K562 (cell line): Measurements from ENCODE around the gene FAM111B. TPM values are rescaled to one million over a fixed set of nuclear protein-coding genes. Genes with fewer than 3 reads are reported as not detected.

ENCODE experiments used
- ATAC-seq: fragments of 200-7000 bp; cut with Tn5 transposase; 3 replicates; pipeline ENCODE4 v1.9.1; 2020; ENCODE audit warnings: moderate library complexity
- BruUV-seq: library from RNA; stranded (reverse); fragments of 400-500 nt; replicated peaks from 2 replicates; lab custom pipeline; 2021; lab: Mats Ljungman, UMichigan
- CTCF ChIA-PET: fragments of 300-600 bp; formaldehyde crosslinking; extraction: SDS; loops from one replicate; lab custom pipeline; 2021; ENCODE audit warnings: low intra/inter-chr PET ratio; lab: Yijun Ruan, JAX
- POLR2A ChIA-PET: fragments of 300-600, 350-650 bp; sonication (Branson Sonifier 250); formaldehyde crosslinking; extraction: SDS; loops from one replicate; lab custom pipeline; 2021; ENCODE audit warnings: antibody characterized with exemption, inconsistent platforms; lab: Yijun Ruan, JAX
- DNase-seq, 4 experiments: peaks; one replicate each; pipeline versions ENCODE4 v3.0.0 to v3.0.0-alpha.2; 2011 to 2018; ENCODE audit warnings: low spot score in 3 of 4, mixed read lengths in 3 of 4; ENCODE audit errors: extremely low read depth in 1 of 4
- FAIRE-seq: peaks from 2 replicates; lab custom pipeline; 2011; peaks lifted over from hg19 to GRCh38; lab: Jason Lieb, UNC
- H2AFZ ChIP-seq: 2 replicates; pipeline ENCODE4 v1.6.0; 2011; ENCODE audit warnings: low read depth, low read length, control low read depth, inconsistent platforms
- H3K27ac ChIP-seq: fragments of 200-600 bp; 3 replicates; pipeline ENCODE4 v1.8.0; 2011; ENCODE audit warnings: low read depth, mild to moderate bottlenecking, control low read depth, inconsistent platforms, low read length, moderate library complexity, mixed read lengths; ENCODE audit errors: extremely low read depth
- H3K27me3 ChIP-seq, 2 experiments: fragments of 300-600 bp in 1 of 2; 2 replicates in 1 of 2; 3 replicates in 1 of 2; pipeline versions ENCODE4 v1.6.0 to v1.8.0; 2011; ENCODE audit warnings: inconsistent platforms in 2 of 2, low read length in 2 of 2, mild to moderate bottlenecking in 1 of 2, mixed read lengths in 1 of 2, moderate library complexity in 1 of 2; ENCODE audit not compliant: control insufficient read depth in 2 of 2, insufficient read depth in 2 of 2
- H3K36me3 ChIP-seq: fragments of 300-600 bp; 3 replicates; pipeline ENCODE4 v1.8.0; 2011; ENCODE audit warnings: mild to moderate bottlenecking, low read length, inconsistent platforms; ENCODE audit not compliant: control insufficient read depth, insufficient read depth
- H3K4me1 ChIP-seq, 2 experiments: fragments of 200-600 bp in 1 of 2; replicated peaks in 1 of 2; 2 replicates in 1 of 2; 3 replicates in 1 of 2; pipeline versions ENCODE4 v1.5.1 to v1.8.0; 2011; ENCODE audit warnings: inconsistent platforms in 2 of 2, low read length in 2 of 2, mild to moderate bottlenecking in 1 of 2, mixed read lengths in 1 of 2, moderate library complexity in 1 of 2; ENCODE audit not compliant: control insufficient read depth in 2 of 2, insufficient read depth in 2 of 2
- H3K4me2 ChIP-seq: 2 replicates; pipeline ENCODE4 v1.6.1; 2011; ENCODE audit warnings: low read length, control low read depth, inconsistent platforms, mixed read lengths; ENCODE audit not compliant: insufficient read depth
- H3K4me3 ChIP-seq: fragments of 200-600 bp; sonication (generic), shearing (Covaris generic); 2 replicates; pipeline ENCODE4 v1.5.1; 2016; ENCODE audit warnings: control low read depth, inconsistent platforms
- H3K79me2 ChIP-seq: fragments of 200-600 bp; 3 replicates; pipeline ENCODE4 v1.8.0; 2011; ENCODE audit warnings: low read length, inconsistent platforms; ENCODE audit not compliant: control insufficient read depth, insufficient read depth
- H3K9ac ChIP-seq, 2 experiments: 2 replicates each; pipeline versions ENCODE4 v1.6.0 to v1.6.1; 2011; ENCODE audit warnings: low read depth in 2 of 2, low read length in 2 of 2, control low read depth in 1 of 2, inconsistent platforms in 1 of 2, mild to moderate bottlenecking in 1 of 2, mixed read lengths in 1 of 2; ENCODE audit not compliant: insufficient read depth in 1 of 2
- H3K9me1 ChIP-seq: one replicate; pipeline ENCODE4 v1.6.0; 2011; ENCODE audit warnings: inconsistent platforms, mild to moderate bottlenecking, low read length, moderate library complexity; ENCODE audit not compliant: control insufficient read depth, insufficient read depth
- H3K9me3 ChIP-seq: replicated peaks from 2 replicates; pipeline ENCODE4 v1.5.1; 2011; ENCODE audit warnings: low read depth, low read length, inconsistent platforms; ENCODE audit not compliant: control insufficient read depth, insufficient read depth
- H4K20me1 ChIP-seq: replicated peaks from 2 replicates; pipeline ENCODE4 v1.6.1; 2011; ENCODE audit warnings: low read length, inconsistent platforms, mixed read lengths; ENCODE audit not compliant: control insufficient read depth, insufficient read depth
- BMI1 ChIP-seq: fragments of 150-350 bp; IDR thresholded peaks from 2 replicates; pipeline ENCODE4 v1.6.1; 2014; ENCODE audit warnings: low read length
- CCAR2 ChIP-seq: fragments of 200-400 bp; formaldehyde crosslinking; IDR thresholded peaks from 2 replicates; pipeline ENCODE4 v1.6.1; 2017; ENCODE audit warnings: mild to moderate bottlenecking, low read depth, low read length
- FOS ChIP-seq: IDR thresholded peaks from 3 replicates; pipeline ENCODE4 v1.6.1; 2011; ENCODE audit not compliant: insufficient read length; ENCODE audit errors: extremely low read depth
- FOXJ3 ChIP-seq: sonication (generic); formaldehyde crosslinking; IDR thresholded peaks from 2 replicates; pipeline ENCODE4 v1.4.0; 2020; ENCODE audit warnings: mild to moderate bottlenecking, missing genetic modification reagents
- HMGN3 ChIP-seq: IDR thresholded peaks from 2 replicates; pipeline ENCODE4 v1.6.1; 2011; ENCODE audit warnings: borderline replicate concordance, low read depth, mild to moderate bottlenecking, mixed read lengths, low read length; ENCODE audit not compliant: insufficient read length; ENCODE audit errors: extremely low read depth
- KLF16 ChIP-seq: IDR thresholded peaks from 2 replicates; pipeline ENCODE4 v1.6.1; 2016; ENCODE audit warnings: antibody characterized with exemption
- RCOR1 ChIP-seq, 2 experiments: IDR thresholded peaks; 2 replicates each; pipeline ENCODE4 v1.6.1; 2012; ENCODE audit warnings: low read depth in 2 of 2, low read length in 2 of 2, borderline replicate concordance in 1 of 2, improper control_type of control experiment in 1 of 2
- YY1 ChIP-seq, 3 experiments: IDR thresholded peaks; 2 replicates each; pipeline ENCODE4 v1.6.1; 2011; ENCODE audit warnings: low read length in 2 of 3, mild to moderate bottlenecking in 2 of 3, moderate library complexity in 2 of 3, borderline replicate concordance in 1 of 3, control low read depth in 1 of 3, low read depth in 1 of 3; ENCODE audit not compliant: insufficient read depth in 3 of 3, insufficient replicate concordance in 2 of 3, control insufficient read depth in 1 of 3, insufficient read length in 1 of 3; ENCODE audit errors: extremely low read depth in 1 of 3
- ZNF12 ChIP-seq: sonication (generic); formaldehyde crosslinking; IDR thresholded peaks from 2 replicates; pipeline ENCODE4 v1.4.0; 2020; ENCODE audit warnings: mild to moderate bottlenecking, missing genetic modification reagents
- ZNF239 ChIP-seq: fragments of 250-450 bp; sonication (Bioruptor Pico); IDR thresholded peaks from 2 replicates; pipeline ENCODE4 v1.4.0; 2020; ENCODE audit warnings: mild to moderate bottlenecking
- WGBS: fragments of 100-300 bp; shearing (Covaris generic); methylation state at CpG from one replicate; pipeline ENCODE4 v1.1.6; 2016; ENCODE audit warnings: low coverage, mixed read lengths; ENCODE audit not compliant: insufficient coverage; ENCODE audit errors: missing lambda C conversion rate; 5-methylcytosine and 5-hydroxymethylcytosine counted together
- in situ Hi-C: fragments of 300-500 bp; cut with MboI; formaldehyde crosslinking; loops from 4 replicates; pipeline ENCODE4 v1.15.0; 2018; ENCODE audit warnings: inconsistent platforms, mixed read lengths
- intact Hi-C: fragments of 100-400 bp; cut with micrococcal nuclease; formaldehyde crosslinking; loops from 2 replicates; pipeline ENCODE4 v1.14.2; 2022
- polyA plus RNA-seq, 8 experiments: library from polyadenylated mRNA; depleted of rRNA in 4 of 8; stranded (reverse) in 5 of 8; unstranded in 3 of 8; fragments of >200 nt; fragmentation: Nextera tagmentation in 2 of 8; fragmentation: Illumina TruSeq in 1 of 8; extraction: Ambion mirVana in 2 of 8; extraction: Trizol in 1 of 8; gene quantifications; 2 replicates each; pipeline versions ENCODE4 v1.2.1 to v1.2.3, GENCODE V29; 2011 to 2014; ENCODE audit warnings: inconsistent platforms in 1 of 8, missing spikeins in 1 of 8
- total RNA-seq, 7 experiments: library from RNA; depleted of rRNA in 6 of 7; stranded (reverse); fragments of >200 nt in 6 of 7; fragmentation: Illumina TruSeq in 2 of 7; extraction: Trizol in 2 of 7; gene quantifications; 2 replicates each; pipeline versions ENCODE4 v1.2.1 to v1.2.3, GENCODE V29; 2011 to 2021; ENCODE audit warnings: low replicate concordance in 1 of 7
- TF ChIP-seq, protein P1 (sequence below): sonication (generic); formaldehyde crosslinking; IDR thresholded peaks from 2 replicates; pipeline ENCODE4 v1.8.1; 2022; ENCODE audit warnings: missing genetic modification reagents
- TF ChIP-seq, protein P2 (sequence below): fragments of 200-800 bp; sonication (Bioruptor generic); IDR thresholded peaks from 2 replicates; pipeline ENCODE4 v1.6.1; 2017; ENCODE audit warnings: missing genetic modification characterization, missing compliant biosample characterization
- TF ChIP-seq, protein P3 (sequence below): sonication (generic); formaldehyde crosslinking; IDR thresholded peaks from 2 replicates; pipeline ENCODE4 v1.8.0; 2022; ENCODE audit warnings: missing genetic modification reagents, mild to moderate bottlenecking, borderline replicate concordance

Gene FAM111B
- total and polyA plus RNA-seq, 9 of the 15 experiments (the other 6 are each of a cell fraction or from before 2014, with no cell fraction given) = 0.01 to 0.33 (median 0.06) TPM; not detected in 5

DNA sequence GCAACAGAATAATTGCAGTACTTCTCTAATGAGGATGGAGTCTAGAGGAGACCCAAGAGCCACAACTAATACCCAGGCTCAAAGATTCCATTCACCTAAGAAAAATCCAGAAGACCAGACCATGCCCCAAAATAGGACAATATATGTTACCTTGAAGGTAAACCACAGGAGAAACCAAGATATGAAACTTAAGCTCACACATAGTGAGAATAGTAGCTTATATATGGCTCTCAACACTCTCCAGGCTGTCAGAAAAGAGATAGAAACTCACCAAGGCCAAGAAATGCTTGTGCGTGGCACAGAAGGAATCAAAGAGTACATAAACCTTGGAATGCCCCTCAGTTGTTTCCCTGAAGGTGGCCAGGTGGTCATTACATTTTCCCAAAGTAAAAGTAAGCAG, 44.7 kb downstream of the FAM111B start (continued):
- TF ChIP-seq YY1 (IDR thresholded peaks at IDR 0.05; ENCODE audit: borderline replicate concordance in 1 of 3, control insufficient read depth in 1 of 3, extremely low read depth in 1 of 3, insufficient read depth in 3 of 3, insufficient read length in 1 of 3, insufficient replicate concordance in 2 of 3, low read depth in 1 of 3, low read length in 2 of 3) (no peak), BMI1 (no peak)

DNA sequence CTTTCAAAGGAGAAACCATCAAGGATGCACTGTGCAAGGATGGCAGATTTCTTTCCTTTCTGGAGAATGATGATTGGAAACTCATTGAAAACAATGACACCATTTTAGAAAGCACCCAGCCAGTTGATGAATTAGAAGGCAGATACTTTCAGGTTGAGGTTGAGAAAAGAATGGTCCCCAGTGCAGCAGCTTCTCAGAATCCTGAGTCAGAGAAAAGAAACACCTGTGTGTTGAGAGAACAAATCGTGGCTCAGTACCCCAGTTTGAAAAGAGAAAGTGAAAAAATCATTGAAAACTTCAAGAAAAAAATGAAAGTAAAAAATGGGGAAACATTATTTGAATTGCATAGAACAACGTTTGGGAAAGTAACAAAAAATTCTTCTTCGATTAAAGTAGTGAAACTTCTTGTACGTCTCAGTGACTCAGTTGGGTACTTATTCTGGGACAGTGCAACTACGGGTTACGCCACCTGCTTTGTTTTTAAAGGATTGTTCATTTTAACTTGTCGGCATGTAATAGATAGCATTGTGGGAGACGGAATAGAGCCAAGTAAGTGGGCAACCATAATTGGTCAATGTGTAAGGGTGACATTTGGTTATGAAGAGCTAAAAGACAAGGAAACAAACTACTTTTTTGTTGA, 45.4 kb downstream of the FAM111B start:
- Histone ChIP-seq H3K4me2 (no peak overlapping the region), H3K9me3 (no peaks in the 10 kb centered on the region), H2AFZ (no peak overlapping the region), H3K27me3 (no peaks in the 10 kb centered on the region), H3K9ac (no peak overlapping the region), H3K9me1 (no peaks in the 10 kb centered on the region), H3K4me1 (no peaks in the 10 kb centered on the region), H3K4me3 (no peak overlapping the region), H3K79me2 (no peaks in the 10 kb centered on the region), H4K20me1 (no peaks in the 10 kb centered on the region), H3K36me3 (peaks cover 24% of the 10 kb centered on the region; the same call in 1 of the 3 replicates), H3K27ac (no peak overlapping the region)
- no TSS peak for BruUV-seq
- ChIA-PET POLR2A (no interaction called here), CTCF (no interaction called here)
- DNase-seq = no peak
- intact Hi-C loops (no loop called here), in situ Hi-C loops (no loop called here)
- no peak for ATAC-seq
- FAIRE-seq = no peak
- WGBS = 78% methylated on average over 8 of the region's 8 CpGs
- TF ChIP-seq, protein P1, sequence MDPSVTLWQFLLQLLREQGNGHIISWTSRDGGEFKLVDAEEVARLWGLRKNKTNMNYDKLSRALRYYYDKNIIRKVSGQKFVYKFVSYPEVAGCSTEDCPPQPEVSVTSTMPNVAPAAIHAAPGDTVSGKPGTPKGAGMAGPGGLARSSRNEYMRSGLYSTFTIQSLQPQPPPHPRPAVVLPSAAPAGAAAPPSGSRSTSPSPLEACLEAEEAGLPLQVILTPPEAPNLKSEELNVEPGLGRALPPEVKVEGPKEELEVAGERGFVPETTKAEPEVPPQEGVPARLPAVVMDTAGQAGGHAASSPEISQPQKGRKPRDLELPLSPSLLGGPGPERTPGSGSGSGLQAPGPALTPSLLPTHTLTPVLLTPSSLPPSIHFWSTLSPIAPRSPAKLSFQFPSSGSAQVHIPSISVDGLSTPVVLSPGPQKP (CRISPR knock-in tag) = no peak
- TF ChIP-seq, protein P2, sequence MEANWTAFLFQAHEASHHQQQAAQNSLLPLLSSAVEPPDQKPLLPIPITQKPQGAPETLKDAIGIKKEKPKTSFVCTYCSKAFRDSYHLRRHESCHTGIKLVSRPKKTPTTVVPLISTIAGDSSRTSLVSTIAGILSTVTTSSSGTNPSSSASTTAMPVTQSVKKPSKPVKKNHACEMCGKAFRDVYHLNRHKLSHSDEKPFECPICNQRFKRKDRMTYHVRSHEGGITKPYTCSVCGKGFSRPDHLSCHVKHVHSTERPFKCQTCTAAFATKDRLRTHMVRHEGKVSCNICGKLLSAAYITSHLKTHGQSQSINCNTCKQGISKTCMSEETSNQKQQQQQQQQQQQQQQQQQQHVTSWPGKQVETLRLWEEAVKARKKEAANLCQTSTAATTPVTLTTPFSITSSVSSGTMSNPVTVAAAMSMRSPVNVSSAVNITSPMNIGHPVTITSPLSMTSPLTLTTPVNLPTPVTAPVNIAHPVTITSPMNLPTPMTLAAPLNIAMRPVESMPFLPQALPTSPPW = no peak
- TF ChIP-seq FOS = no peak
- TF ChIP-seq KLF16 = no peak
- no peak for TF ChIP-seq ZNF12 (CRISPR knock-in tag)
- no peak for TF ChIP-seq RCOR1 (IDR thresholded peaks at IDR 0.05; ENCODE audit: borderline replicate concordance in 1 of 2, low read depth in 2 of 2, low read length in 2 of 2)
- TF ChIP-seq FOXJ3 (CRISPR knock-in tag) = no peak
- TF ChIP-seq, protein P3, sequence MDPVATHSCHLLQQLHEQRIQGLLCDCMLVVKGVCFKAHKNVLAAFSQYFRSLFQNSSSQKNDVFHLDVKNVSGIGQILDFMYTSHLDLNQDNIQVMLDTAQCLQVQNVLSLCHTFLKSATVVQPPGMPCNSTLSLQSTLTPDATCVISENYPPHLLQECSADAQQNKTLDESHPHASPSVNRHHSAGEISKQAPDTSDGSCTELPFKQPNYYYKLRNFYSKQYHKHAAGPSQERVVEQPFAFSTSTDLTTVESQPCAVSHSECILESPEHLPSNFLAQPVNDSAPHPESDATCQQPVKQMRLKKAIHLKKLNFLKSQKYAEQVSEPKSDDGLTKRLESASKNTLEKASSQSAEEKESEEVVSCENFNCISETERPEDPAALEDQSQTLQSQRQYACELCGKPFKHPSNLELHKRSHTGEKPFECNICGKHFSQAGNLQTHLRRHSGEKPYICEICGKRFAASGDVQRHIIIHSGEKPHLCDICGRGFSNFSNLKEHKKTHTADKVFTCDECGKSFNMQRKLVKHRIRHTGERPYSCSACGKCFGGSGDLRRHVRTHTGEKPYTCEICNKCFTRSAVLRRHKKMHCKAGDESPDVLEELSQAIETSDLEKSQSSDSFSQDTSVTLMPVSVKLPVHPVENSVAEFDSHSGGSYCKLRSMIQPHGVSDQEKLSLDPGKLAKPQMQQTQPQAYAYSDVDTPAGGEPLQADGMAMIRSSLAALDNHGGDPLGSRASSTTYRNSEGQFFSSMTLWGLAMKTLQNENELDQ = no peak
- no peak for TF ChIP-seq ZNF239
- no peak for TF ChIP-seq HMGN3
- TF ChIP-seq CCAR2 = no peak
